NCI-H2171 (cell line): ENCODE data around the gene SAC3D1.
A peak's percentile ranks its signal among the peaks of the same experiment; 100 is the strongest.

Experiments
- DNase-seq: peaks from one replicate; lab custom pipeline; 2025; lab: John Stamatoyannopoulos, UW

The SAC3D1 gene

DNA sequence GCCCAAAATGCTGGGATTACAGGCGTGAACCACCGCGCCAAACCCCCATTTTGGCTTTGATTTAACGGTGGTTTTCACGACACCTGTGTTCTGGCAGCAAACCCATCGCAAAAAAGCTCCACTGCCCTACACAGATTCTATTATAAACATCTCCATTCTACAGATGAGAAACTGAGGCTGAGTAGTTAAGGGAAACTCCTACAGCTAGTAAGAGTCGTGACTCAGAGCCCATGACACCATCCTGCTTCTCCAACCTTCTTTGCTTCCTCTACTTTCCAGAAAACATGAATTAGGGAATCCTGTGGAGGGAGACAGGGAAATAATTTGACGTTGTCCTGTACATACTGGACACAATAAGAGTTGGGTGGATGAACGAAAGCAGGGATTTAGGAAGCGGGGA is 14.2 kb upstream of the SAC3D1 start:
- DNase-seq, result no peak

DNA sequence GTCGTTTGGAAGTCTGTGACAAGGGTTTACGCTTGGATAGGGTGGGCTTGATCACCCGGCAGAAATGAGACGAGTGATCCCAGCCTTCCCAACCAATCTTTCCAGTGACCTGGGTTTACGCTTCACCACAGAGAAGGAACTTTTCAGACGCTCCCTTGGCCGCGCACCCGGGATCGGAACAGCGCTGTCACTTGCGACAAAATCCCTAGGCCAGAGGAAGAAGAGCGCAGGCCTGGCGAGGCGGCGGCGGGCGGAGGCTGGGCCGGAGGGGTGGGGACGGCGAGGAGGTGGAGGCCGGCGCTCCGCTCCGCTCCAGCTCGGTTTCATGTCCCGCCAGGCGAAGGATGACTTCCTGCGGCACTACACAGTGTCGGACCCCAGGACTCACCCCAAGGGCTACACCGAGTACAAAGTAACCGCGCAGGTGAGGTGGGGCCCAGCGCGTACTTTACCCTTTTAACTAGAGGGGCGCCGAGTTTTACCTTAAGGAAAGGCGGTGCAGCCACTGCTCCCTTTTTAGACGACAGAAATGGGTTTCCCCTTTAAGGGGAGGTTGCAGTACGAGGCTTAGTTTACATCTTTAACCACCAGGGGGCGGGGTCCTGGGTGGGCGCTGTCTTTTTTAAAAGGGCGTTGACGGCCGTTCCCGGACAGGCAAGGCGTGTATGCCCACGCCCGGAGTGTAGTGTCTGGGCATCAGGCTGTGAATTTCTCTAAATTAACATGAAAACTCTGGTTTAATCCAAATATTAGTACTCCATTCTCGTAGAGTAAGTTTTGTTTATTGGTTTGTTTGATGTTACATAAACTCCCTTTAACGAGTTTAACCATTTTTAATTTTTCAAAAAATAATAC is 13.6 kb upstream of the SAC3D1 start, which contains the start of gene SNX15:
TSS of gene SNX15 (plus strand) at position 227 of the 855 bp plus-strand sequence. CDS start at position 326, 99 bp downstream.
- peak; percentile 96 for DNase-seq

DNA sequence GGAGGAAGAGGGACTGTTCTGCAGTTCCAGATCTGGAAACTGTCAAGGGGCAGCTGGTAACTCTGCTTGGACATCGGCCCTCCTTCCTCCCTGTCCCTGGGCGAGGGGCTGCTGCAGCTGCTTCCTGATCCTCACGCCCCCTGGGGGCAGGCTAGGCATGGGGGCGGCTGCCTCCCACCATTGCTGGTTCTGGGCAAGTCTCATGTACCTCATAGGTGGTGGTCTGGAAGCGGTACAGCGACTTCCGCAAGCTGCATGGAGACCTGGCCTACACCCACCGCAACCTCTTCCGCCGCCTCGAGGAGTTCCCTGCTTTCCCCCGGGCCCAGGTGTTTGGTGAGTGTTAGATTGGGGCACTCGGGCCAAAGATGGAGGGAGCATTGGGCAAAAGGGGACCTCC is 8.8 kb upstream of the SAC3D1 start:
- no peak for DNase-seq

DNA sequence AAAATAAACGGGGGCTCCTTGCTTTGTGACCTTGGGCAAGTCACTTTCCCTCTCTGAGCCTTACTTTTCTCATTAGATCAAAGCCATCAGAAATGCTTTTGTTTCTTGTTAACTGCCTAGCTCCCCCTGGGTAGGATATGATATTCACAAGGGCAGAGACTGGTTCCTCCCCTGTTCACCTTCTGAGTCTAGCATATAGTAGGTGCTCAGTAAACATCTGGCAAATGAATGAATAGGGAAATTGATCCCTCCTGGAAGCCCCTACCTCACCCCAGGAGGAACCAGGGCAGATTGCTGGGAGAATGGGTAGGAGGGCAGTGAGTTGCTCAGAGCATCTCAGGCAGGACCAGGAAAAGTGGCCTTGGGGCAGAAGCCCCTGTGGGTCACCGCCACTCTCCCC is 6.6 kb upstream of the SAC3D1 start:
- DNase-seq, result no peak

DNA sequence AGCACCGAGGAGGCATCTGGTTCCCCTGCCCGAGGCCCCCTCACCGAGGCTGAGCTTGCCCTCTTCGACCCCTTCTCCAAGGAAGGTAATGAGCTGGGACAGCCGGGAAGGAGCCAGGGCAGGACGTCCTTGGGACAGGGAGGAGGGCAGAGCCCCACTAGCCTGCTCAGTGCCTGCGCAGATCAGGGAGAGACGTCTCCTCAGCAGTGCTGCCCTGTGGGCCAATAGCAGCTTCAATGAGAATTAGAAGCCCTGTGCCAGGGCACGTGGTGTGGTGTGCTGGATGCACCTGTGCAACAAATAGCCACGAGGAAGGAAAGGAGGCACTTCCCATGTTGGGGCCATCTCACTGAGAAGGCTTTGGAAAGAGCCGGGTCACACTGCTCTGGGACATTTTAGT is 5.4 kb upstream of the SAC3D1 start:
- no peak for DNase-seq

DNA sequence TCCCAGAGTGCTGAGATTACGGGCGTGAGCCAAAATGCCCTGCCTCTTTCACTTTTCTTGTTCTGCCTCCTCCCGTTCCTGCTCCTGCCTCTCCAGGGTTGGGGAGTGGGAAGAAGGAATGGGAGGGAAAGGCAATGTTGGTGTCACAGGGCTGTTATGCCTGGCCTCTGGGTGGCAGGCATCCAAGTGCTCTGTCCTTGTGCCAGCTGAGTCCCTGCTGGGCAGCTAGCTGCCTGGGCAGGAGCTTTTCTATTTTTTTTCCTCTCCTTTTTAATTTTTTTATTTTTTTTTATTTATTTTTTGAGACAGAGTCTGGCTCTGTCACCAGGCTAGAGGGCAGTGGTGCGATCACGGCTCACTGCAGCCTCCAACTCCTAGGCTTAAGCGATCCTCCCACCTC is 4.1 kb upstream of the SAC3D1 start:
- no peak for DNase-seq

DNA sequence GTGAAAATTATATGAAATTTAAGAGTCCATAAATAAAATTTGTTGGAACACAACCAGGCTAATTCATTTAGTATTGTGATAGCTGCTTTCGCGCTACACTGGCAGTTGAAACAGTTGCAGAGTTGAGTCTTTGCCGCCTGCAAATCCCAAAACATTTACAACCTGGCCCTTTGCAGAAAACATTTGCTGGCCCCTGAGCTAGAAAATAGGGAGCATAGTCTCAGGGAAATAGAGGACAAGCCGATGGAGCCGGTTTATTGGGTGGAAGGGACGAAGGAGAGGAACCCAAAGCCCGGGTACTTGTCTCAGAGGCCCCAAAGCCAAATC is 527 bp upstream of the SAC3D1 start:
- no peak for DNase-seq

DNA sequence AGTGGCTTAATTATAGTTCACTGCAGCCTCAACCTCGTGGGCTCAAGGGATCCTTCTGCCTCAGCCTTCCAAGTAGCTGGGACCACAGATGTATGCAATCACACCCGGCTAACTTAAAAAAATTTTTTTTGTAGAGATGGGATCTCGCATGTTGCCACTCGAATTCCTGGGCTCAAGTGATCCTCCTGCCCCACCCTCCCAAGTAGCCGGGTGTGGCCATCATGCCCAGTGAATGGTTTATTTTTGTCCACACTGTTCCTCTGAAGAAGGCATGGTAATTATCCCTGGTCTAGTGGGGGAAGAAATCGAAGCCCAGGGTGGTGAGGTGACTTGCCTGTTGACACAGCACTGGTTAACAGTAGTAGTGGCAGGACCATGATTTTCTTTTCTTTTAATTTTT is 1.9 kb downstream of the SAC3D1 start:
- DNase-seq, result no peak

DNA sequence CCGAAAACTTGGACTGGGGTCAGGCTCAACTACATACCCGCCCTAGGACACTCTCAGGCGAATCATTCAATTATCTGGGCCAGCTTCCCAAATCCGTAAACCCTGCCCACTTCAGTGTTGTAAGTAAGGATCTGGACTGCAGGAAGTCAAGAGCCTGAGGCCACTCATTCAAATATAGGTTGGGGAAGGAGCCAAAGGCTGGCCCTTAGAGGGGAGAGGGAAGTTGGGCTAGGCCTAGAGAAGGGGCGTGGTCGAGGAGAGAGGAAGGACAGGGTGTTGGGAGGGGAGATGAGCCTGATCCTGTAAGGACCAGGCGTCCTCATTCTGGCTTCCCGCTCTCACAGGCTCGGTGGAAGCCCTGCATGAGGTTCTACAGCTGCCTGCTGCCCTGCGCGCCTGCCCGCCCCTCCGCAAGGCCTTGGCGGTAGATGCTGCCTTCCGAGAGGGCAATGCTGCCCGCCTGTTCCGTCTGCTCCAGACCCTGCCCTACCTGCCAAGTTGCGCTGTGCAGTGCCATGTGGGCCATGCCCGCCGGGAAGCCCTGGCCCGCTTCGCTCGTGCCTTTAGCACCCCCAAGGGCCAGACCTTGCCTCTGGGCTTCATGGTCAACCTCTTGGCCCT is 3.0 kb downstream of the SAC3D1 start:
- DNase-seq, result no peak

DNA sequence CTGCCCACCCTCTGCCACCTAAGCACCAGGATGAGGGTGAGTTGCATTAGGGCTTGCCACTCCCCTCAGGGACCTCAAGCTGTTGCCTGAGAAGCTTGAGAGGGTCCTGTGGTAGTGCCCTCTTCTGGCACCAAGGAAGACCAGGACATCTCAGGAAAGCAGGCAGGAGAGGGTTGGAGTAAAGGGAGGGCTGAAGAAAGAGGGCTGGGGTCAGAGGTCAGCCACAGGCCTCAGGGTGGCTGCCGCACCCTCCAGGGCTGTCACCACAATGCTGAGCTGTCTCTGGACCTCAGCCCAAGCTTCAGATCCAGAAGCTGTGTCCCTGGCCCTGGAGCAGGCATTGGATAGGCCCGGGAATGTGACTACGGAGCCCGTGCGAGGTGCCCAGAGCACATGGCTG is 4.1 kb downstream of the SAC3D1 start:
- DNase-seq, result no peak

DNA sequence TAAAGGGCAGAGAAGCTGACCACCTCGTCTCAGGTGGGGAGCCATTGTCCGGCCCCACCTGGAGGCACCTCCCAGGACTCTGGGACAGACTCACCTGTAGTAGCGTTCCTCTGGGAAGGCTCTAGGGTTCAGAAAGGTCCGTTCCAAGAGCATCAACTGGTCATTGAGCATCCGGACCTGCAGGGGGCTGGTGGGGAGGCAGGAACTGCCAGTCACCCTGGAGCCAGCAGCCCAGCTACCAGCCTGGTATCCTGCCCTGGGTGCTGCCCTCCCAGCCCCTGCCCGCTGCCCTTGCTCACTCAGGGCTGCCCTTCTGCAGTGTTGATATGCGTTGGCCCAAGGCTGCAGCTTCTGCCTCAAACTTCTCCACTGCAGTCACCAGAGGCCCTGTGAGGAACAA is 4.7 kb downstream of the SAC3D1 start:
- no peak for DNase-seq

DNA sequence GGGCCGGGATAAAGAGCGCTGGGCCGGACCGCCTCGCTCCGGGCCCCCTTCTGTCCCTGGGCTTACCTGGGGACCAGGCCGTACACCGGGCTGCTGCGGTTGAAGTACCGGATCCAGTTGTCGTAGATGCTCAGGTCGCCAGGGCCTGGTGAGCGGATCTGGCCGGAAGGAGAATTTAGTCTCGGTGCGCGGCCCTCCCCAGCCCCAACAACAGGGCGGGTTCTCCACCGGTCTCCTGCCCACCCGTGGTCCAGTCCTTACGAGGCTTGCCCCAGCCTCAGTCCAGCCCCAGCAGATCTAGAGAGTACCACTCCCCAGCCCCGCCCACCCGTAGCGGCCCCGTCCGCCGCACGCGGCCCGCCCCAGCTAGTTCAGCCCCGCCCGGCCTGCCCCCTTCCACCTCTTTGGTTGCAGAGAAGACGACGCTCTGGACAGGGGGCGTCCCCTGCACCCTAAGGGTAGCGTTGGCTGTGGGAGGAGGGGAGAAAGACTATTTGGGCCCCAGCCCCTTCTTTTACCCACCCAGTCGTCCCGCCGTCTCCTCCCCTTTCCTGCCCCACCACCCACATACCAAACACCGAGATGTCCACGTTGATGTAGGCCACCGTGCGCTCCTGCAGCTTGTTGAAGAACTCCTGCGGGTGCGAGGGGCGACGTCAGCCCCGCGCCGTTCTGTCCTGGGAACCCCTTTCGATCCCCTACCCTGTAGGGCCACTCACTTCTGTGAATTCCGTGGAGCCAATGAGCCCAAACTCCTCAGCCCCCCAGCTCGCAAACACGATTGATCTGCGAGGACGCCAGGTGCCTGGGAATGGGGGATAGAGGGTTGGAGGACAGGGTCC is 6.8 kb downstream of the SAC3D1 start:
- DNase-seq, result no peak

DNA sequence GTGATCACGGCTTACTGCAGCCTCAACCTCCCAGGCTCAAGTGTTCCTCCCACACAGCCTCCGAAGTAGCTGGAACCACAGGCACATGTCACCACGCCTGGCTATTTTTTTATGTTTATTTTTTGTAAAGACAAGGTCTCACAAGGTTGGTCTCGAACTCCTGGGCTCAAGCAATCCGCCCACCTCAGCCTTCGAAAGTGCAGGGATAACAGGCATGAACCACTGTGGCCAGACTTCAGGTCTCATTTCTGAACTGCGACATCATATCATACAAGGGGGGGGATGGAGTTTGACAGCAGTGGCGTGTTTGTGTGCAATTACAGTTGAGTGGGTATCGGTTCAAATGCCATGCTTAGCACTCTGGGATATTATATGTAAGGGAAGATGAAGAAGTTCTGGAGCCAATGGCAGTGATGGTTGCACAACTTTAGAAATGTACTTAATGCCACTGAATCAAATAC is 10.4 kb downstream of the SAC3D1 start:
- no peak for DNase-seq

DNA sequence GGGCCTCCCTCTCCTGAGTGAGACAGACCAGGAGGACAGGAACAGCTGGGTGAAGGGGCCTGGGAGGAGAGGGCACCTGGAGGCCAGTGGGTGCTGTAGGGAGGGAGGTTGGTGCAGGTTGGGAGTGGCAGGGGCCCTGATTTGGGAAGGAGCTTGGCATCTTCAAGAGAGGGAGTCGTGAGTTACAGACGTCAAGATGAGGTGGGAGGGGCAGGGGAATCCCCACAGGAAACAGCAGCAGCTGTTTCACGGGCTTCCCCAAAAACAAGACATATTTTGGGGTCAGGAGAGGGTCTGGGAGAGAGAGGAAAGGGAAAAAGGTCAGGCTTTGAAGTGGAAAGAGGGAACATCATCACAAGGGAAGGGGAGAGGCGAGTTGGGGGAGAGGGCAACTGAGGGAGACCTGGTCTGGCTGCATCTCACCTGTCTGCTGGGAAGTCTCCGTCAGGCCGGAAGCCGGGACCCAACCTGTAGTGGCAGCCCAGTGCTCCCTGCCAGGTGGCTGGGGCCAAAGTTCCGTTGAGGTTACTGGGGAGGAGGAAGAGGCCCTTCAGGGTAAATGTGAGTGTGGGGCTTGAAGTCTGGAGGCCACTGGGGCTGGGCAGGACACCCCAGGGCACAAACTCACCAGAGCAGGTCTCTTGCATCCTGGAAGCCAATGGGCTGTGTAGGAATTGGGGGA is 13.0 kb downstream of the SAC3D1 start:
- no peak for DNase-seq

DNA sequence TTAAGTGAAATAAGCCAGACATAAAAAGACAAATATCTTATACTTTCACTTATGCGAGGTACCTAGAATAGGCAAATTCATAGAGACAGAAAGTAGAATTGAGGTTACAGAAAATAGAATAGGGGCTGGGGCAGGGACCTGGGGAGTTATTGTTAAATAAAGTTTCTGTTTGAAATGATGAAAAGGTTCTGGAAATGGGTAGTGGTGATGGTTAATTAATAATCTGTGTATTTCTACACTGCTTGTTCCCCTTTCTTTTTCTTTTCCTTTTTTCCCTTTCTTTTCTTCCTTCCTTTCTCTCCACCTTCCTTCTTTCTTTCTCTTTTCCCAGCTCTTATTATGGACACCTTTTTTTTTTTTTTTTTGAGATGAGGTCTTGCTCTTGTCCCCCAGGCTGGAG is 14.5 kb downstream of the SAC3D1 start:
- no peak for DNase-seq

DNA sequence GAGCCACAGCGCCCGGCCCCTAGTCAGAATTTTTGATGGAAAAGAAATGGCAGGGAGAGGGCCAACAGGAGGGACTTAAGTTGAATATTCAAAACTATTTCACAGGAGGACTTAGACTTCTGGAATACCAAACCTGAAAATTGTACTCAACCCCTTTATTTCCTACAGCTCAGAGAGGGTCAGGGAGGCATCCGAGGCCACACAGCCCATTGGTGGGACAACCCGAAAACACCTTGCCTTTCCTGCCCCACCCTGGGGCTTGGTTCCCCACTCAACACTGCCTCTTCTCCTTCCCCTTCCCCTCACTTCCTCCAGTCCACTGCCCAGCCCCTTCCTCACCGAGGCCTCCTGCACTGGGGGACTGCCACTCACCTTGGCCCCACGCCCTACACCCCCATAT is 16.0 kb downstream of the SAC3D1 start:
- DNase-seq, result no peak

DNA sequence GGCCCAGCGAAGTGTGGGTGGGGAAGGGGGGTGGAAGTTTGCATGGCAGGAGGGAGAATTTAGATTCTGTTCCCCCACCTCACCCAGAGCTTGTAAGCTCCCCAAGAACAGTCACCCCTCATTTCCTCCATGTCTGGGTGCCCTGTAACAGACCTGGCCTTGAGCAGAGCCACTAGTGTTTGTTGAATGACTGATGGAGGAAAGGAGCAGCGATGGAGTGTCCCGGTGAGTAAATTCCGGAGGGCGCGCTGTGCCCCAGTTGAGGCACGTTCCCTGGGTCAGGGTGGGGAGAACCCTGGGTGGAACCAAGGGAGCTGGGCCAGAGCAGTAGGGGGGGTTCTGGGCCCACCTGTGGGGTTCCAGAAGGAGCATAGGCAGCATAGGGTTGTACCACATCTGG is 16.5 kb downstream of the SAC3D1 start:
- DNase-seq, result no peak

DNA sequence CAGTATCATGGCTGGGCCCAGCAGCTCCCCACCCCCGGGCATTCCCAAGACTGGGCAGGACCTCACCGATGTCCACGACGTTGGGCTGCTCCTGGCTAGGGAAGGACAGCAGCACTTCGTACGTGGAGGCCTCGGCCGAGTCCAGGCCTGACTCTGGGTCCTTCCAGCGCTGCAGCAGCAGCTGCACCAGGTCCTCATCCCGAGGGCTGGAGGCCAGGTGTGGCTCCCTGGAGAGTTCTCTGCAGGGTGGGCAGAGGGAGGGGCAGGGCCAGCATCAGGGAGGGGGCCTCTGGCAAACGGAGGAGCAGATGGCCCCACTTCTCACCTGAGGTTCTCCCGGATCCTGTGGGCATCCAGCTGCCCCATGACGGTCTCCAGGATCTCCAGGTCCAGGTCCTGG is 17.0 kb downstream of the SAC3D1 start:
- peak; percentile 17 for DNase-seq

DNA sequence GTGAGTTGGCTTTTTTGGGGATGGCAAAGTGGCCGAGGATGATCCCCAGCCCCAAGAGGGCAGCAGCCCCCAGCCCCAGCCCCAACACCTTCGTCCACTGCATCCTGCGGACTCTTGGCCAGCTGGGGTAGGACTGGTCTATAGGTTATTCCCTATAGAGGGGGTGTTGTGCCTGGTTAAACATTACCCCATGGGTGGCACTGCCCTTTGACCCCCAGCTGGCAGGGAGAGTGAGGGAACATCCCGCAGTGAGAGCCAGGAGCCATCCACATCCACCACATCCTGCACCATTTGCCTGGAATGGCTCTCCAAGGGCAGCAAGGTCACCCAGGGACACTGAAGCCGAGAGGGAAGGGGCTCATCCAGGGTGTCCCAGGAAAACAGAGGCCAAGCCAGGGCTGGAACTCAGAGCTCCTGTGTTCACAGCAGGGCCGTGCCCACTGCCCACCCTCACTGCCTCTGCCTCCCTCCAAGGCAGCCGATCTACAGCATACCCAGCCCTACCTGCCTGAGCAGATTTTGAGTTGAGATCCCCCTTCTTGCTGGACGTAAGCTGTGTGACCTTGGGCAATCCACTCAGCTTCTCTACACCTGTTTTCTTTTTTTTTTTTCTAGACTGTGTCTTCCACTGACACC is 17.5 kb downstream of the SAC3D1 start, which contains the start of gene NAALADL1:
TSS of gene NAALADL1 (minus strand) at position 135 of the 636 bp plus-strand sequence. CDS start at position 103, 32 bp downstream.
- DNase-seq, result no peak

DNA sequence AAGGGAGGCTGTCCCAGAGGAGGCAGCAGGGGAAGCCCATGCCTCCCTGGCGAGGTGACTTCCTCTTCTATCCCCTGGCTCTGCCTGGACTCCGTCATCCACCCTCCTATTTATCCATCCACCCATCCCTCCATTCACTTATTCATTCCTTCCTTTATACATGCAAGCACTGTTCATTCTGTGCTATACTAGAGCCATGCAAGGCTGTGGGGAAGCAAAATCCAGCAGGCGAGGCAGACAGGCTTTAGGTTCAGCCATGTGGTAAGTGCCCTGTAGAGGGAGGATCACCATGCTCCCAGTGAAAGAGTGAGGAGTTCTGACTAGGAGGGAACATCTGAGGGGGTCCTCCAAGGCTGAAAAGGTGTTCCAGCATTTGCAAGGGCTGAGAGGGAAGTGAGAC is 18.5 kb downstream of the SAC3D1 start:
- DNase-seq, result no peak

DNA sequence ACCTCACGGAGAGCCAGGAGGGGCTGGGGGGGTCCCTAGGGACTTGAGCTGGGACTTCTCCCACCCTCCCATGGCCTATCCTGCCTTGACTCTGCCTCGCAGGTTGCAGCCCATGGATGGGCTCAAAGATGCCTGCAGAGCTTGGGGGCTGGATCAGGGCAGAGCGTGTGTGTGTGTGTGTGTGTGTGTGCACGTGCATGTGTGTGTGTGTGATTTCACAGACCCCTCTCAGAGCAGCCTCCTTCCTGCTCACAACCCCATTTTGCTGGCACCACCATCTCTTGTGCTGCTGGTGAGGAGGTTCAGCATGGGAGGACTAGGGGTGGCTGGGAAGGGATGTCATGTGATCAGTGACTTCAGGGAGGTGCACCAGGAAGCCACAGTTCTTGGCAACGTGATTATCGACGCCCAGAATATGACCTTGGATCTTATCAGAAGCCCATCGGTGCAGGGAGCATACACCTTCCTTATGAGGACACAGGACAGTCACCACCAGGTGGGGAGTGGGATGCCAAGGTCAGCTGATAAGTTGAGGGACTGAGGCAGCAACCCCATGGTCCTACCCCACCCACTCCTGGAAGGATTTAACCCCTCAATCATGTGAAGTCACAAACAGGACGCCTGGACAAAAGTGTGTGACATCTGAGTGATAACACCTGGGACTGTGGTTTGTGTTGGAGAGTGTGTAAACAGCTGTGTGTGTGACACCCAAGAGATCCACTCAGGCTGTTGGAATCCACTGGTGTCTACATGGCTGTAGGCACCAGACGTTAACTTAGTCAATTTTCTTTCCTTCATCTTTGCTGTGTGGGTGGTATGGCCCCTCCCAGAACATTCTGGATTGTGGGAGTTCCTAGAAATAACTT is 19.2 kb downstream of the SAC3D1 start:
- DNase-seq, result no peak
